Measurements from ENCODE around the gene PIAS1.
"Not testable (repeated sequence)": the region's sequence is repeated elsewhere in the genome, so short reads cannot be mapped to it uniquely, and the experiment has no call there.

PIAS1 gene

GRCh38 chr15:68205558-68205944, 151.4 kb downstream of the PIAS1 start:
- DNase-seq, result no peak

- DNase-seq, result no peak
Measured at GRCh38 chr15:68205954-68206539, 151.9 kb downstream of the PIAS1 start.

GRCh38 chr15:68206711-68207151, 152.6 kb downstream of the PIAS1 start:
- DNase-seq, result no peak

GRCh38 chr15:68207176-68207935, 153.2 kb downstream of the PIAS1 start:
- DNase-seq, result no peak

- DNase-seq, result no peak
Measured at GRCh38 chr15:68208136-68208535, 154.0 kb downstream of the PIAS1 start.

- no peak for DNase-seq
Measured at GRCh38 chr15:68208636-68209240, 154.6 kb downstream of the PIAS1 start.

- no peak for DNase-seq
Measured at GRCh38 chr15:68209272-68209671, 155.2 kb downstream of the PIAS1 start.

GRCh38 chr15:68209735-68210408, 155.8 kb downstream of the PIAS1 start:
- DNase-seq, result no peak

- no peak for DNase-seq
Measured at GRCh38 chr15:68210409-68210756, 156.3 kb downstream of the PIAS1 start.

GRCh38 chr15:68210821-68211655, 156.9 kb downstream of the PIAS1 start:
- DNase-seq, result no peak

- DNase-seq, result no peak
Measured at GRCh38 chr15:68211656-68212320, 157.7 kb downstream of the PIAS1 start.

GRCh38 chr15:68213491-68213845, 159.4 kb downstream of the PIAS1 start:
- not testable (repeated sequence) for DNase-seq

GRCh38 chr15:68213991-68214837, 160.1 kb downstream of the PIAS1 start:
- DNase-seq, result no peak

GRCh38 chr15:68214838-68215254, 160.7 kb downstream of the PIAS1 start:
- DNase-seq, result no peak

GRCh38 chr15:68217341-68217740, 163.2 kb downstream of the PIAS1 start:
- no peak for DNase-seq

- DNase-seq, result no peak
Measured at GRCh38 chr15:68218331-68218730, 164.2 kb downstream of the PIAS1 start.

- no peak for DNase-seq
Measured at GRCh38 chr15:68218847-68219798, 165.0 kb downstream of the PIAS1 start.

GRCh38 chr15:68220489-68220888, 166.4 kb downstream of the PIAS1 start:
- no peak for DNase-seq

- DNase-seq, result no peak
Measured at GRCh38 chr15:68220967-68221366, 166.9 kb downstream of the PIAS1 start.

Data from KG1 (cell line).